Astrocyte of the cerebellum (primary cell): ENCODE data around the gene PRSS27.

Experiments
- DNase-seq: peaks from one replicate; pipeline ENCODE4 v3.0.0-alpha.2; 2011; ENCODE audit warnings: low read depth
- H3K4me3 ChIP-seq: 2 replicates; pipeline ENCODE4 v1.5.1; 2011; ENCODE audit warnings: mild to moderate bottlenecking, low read depth, low read length, moderate library complexity
- CTCF ChIP-seq: IDR thresholded peaks from 2 replicates; pipeline ENCODE4 v1.5.1; 2012; ENCODE audit warnings: low read length, low read depth, moderate library complexity, mild to moderate bottlenecking; ENCODE audit errors: missing control alignments
- in situ Hi-C: cut with HindIII; loops from 2 replicates; pipeline ENCODE4 v1.10.0; 2017; ENCODE audit warnings: low sequenced_read_pairs

The PRSS27 gene

DNA sequence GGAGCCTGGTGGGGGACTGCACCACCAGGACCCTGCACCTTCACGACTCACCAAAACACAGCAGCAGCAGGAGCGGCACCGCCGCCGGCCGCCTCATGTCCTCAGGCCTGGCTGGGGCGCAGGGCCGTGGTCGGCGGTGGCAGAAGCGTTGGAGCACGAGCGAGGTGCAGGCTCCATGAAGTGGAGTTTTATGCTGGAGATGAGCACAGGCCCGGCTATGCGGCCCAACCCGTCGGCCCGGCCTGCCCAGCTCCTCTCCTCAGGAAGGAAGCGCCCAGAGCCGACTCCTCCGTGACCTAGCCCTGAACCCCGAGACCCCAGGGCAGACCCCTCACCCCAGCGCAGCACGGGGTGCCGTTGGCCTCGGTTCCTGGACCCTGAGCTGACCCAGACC lies at the start of gene PRSS27:
TSS of gene PRSS27 (minus strand) at position 161 of the 394 bp plus-strand sequence. CDS start at position 97, 64 bp downstream.
- in situ Hi-C loops = no loop called here
- TF ChIP-seq CTCF = no peak
- DNase-seq = no peak
- peak within 1 kb of the TSS; percentile 56 for H3K4me3 ChIP-seq

GRCh38 chr16:2769675-2770056 lies 49.6 kb upstream of the PRSS27 start:
- no peak for TF ChIP-seq CTCF
- in situ Hi-C loops = loop anchor here (10.0 kb wide), 1 partner anchor 145 kb away; the partner anchor contains the start of gene FLYWCH1
- no peak overlapping the region for H3K4me3 ChIP-seq
- DNase-seq = no peak

- in situ Hi-C loops = no loop called here
- TF ChIP-seq CTCF = no peak
- no peak for DNase-seq
- no peak overlapping the region for H3K4me3 ChIP-seq
These were observed 49.1 kb upstream of the PRSS27 start for GRCh38 chr16:2769100-2769529.

DNA sequence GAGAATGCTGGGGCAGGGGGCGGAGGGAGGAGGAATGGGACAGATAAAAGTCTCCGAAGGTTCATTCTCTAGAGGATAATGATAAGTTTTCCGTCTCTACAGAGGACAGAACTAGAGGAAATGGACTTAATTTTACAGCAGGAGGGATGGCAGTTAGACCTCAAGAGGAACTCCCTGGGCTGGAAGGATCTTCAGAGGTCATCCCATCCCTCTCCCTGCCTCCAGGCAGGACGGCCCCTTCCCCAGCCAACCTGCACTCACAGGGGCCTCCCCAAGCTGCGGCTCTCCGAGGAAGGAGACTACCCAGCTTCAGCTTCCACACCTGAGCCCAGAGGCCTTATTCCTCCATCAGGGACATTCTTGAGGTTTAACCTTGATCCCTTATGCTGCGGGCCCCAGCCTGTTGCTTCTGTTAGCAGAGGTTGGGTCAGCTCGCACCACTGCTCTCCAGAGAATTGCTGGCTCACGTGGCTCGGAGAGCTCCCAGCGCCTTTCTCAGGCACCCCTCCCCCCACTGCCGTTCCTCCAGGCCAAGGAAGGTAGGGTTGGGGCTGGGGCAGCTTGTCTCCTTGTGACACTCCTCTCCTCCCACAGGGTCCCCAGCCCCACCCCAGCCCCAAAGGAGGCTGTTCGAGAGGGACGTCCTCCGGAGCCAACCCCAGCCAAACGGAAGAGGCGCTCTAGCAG lies 48.5 kb upstream of the PRSS27 start:
- in situ Hi-C loops = no loop called here
- no peak for DNase-seq
- no peak for TF ChIP-seq CTCF
- H3K4me3 ChIP-seq = no peak overlapping the region

DNA sequence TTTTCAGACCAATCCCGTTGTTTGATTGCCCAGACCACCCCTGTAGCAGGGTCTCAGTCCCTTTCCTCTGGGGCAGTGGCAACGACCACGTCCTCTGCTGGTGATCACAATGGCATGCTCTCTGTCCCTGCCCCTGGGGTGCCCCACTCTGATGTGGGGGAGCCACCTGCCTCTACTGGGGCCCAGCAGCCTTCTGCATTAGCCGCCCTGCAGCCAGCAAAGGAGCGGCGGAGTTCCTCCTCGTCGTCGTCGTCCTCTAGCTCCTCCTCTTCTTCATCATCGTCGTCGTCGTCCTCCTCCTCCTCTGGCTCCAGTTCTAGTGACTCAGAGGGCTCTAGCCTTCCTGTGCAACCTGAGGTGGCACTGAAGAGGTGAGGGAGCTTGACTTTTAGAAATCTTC lies 47.9 kb upstream of the PRSS27 start:
- H3K4me3 ChIP-seq = no peak overlapping the region
- DNase-seq = no peak
- TF ChIP-seq CTCF = no peak
- in situ Hi-C loops = no loop called here

GRCh38 chr16:2767140-2767731 lies 47.2 kb upstream of the PRSS27 start:
- no peak for TF ChIP-seq CTCF
- in situ Hi-C loops = no loop called here
- H3K4me3 ChIP-seq = no peak overlapping the region
- DNase-seq = no peak
